Cardiac muscle cell (in vitro differentiated cells and primary cell): Measurements from ENCODE around the gene ATP9B. TPM values are rescaled to one million over a fixed set of nuclear protein-coding genes. Genes with fewer than 3 reads are reported as not detected.

Source experiments
- DNase-seq, 2 donors: peaks; one replicate each; pipeline versions ENCODE4 v3.0.0 to v3.0.0-alpha.2; 2010 to 2017; ENCODE audit warnings: low read depth in 1 of 2, low spot score in 1 of 2
- H3K27ac ChIP-seq: fragments of 200-600 bp; sonication (generic); 2 replicates; pipeline ENCODE4 v1.5.1; 2016
- H3K27me3 ChIP-seq: fragments of 200-600 bp; sonication (generic); 2 replicates; pipeline ENCODE4 v1.6.0; 2016; ENCODE audit warnings: control low read depth
- H3K36me3 ChIP-seq: fragments of 200-600 bp; sonication (generic); 2 replicates; pipeline ENCODE4 v1.5.1; 2016; ENCODE audit warnings: control low read depth
- H3K4me1 ChIP-seq: fragments of 200-600 bp; sonication (generic); 2 replicates; pipeline ENCODE4 v1.8.1; 2017; ENCODE audit warnings: low read depth, mild to moderate bottlenecking, mixed run types
- H3K4me3 ChIP-seq: fragments of 200-600 bp; sonication (generic); 2 replicates; pipeline ENCODE4 v1.5.1; 2016; ENCODE audit warnings: mild to moderate bottlenecking
- H3K9me3 ChIP-seq: fragments of 200-600 bp; sonication (generic); 2 replicates; pipeline ENCODE4 v1.5.1; 2017; ENCODE audit warnings: low read depth, mild to moderate bottlenecking, control low read depth
- CTCF ChIP-seq: IDR thresholded peaks from 2 replicates; pipeline ENCODE4 v1.5.1; 2012; ENCODE audit warnings: low read depth, mild to moderate bottlenecking, low read length
- polyA plus RNA-seq: library from polyadenylated mRNA; unstranded; fragments of >200 nt; fragmentation: Nextera tagmentation; extraction: Ambion mirVana; gene quantifications from 2 replicates; pipeline ENCODE4 v1.2.1, GENCODE V29; 2016
- total RNA-seq: library from RNA; depleted of rRNA; stranded (reverse); fragments of >200 nt; gene quantifications from 2 replicates; pipeline ENCODE4 v1.2.3, GENCODE V29; 2016

The ATP9B gene
- total and polyA plus RNA-seq, 2 experiments from 2014 or later, result 14.1 to 14.2 TPM

GRCh38 chr18:79416022-79416676 lies 347.0 kb downstream of the ATP9B start:
- DNase-seq, result no peak
- Histone ChIP-seq H3K9me3 (no peaks in the 10 kb centered on the region), H3K4me1 (peaks cover 13% of the 10 kb centered on the region), H3K36me3 (no peaks in the 10 kb centered on the region), H3K27ac (no peak overlapping the region), H3K4me3 (no peak overlapping the region), H3K27me3 (no peaks in the 10 kb centered on the region)
- no peak for TF ChIP-seq CTCF

- no peak for DNase-seq
These were observed 347.5 kb downstream of the ATP9B start for GRCh38 chr18:79416677-79417052.

GRCh38 chr18:79418236-79418635 lies 349.0 kb downstream of the ATP9B start:
- Histone ChIP-seq H3K4me3 (no peak overlapping the region), H3K36me3 (no peaks in the 10 kb centered on the region), H3K4me1 (no peaks in the 10 kb centered on the region), H3K27ac (no peak overlapping the region), H3K27me3 (no peaks in the 10 kb centered on the region), H3K9me3 (no peaks in the 10 kb centered on the region)
- no peak for DNase-seq
- TF ChIP-seq CTCF, result no peak

More at GRCh38 chr18:79416677-79417052, 347.5 kb downstream of the ATP9B start:
- TF ChIP-seq CTCF, result no peak
- H3K4me3 ChIP-seq, result no peak overlapping the region
- H3K36me3 ChIP-seq, result no peaks in the 10 kb centered on the region
- H3K27ac ChIP-seq, result no peak overlapping the region
- H3K4me1 ChIP-seq, result peaks cover 11% of the 10 kb centered on the region
- no peaks in the 10 kb centered on the region for H3K9me3 ChIP-seq
- H3K27me3 ChIP-seq, result no peaks in the 10 kb centered on the region

DNA sequence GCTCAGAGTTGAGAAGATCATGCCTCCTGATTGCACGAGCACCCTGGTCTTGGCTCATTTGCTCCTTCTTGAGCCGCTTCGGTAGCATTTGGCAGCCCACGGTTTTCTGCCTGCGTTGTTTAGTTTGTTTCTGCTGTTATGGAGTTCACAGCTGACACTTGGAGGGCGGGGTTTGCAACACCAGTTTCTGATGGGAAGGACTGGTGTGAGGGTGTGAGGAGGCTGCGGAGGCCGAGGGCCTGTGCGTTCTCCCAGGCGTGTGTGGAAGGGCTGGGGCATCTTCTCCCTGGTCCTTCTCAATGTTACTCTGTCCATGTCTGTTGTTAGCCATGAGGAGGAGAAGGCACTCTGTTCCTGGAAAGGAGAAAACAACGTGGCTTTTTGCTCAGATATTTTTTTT lies 349.4 kb downstream of the ATP9B start:
- H3K9me3 ChIP-seq, result no peaks in the 10 kb centered on the region
- no peaks in the 10 kb centered on the region for H3K4me1 ChIP-seq
- no peaks in the 10 kb centered on the region for H3K27me3 ChIP-seq
- TF ChIP-seq CTCF, result no peak
- H3K4me3 ChIP-seq, result no peak overlapping the region
- H3K27ac ChIP-seq, result no peak overlapping the region
- H3K36me3 ChIP-seq, result no peaks in the 10 kb centered on the region
- DNase-seq, result no peak

DNA sequence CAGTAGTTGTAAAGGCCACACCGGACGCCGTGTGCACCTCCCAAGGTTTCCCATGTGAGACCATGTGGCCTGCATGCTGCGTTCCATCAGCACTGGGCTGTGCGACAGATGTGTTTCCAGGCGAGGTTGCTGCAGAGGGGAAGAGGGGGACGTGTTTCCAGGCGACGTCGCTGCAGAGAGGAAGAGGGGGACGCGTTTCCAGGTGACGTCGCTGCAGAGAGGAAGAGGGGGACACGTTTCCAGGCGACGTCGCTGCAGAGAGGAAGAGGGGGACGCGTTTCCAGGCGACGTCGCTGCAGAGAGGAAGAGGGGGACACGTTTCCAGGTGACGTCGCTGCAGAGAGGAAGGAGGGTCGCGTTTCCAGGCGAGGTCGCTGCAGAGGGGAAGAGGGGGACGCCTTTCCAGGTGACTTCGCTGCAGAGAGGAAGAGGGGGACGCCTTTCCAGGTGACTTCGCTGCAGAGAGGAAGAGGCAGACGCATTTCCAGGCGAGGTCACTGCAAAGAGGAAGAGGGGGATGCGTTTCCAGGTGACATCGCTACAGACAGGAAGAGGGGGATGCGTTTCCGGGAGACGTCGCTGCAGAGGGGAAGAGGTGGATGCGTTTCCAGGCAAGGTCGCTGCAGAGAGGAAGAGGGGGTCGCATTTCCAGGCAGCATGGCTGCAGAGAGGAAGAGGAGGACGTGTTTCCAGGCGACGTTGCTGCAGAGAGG lies 351.0 kb downstream of the ATP9B start:
- Histone ChIP-seq H3K4me1 (no peaks in the 10 kb centered on the region), H3K27ac (no peak overlapping the region), H3K27me3 (no peaks in the 10 kb centered on the region), H3K4me3 (no peak overlapping the region), H3K36me3 (no peaks in the 10 kb centered on the region), H3K9me3 (no peaks in the 10 kb centered on the region)
- no peak for DNase-seq
- TF ChIP-seq CTCF, result no peak
